Nephron progenitor cell (in vitro differentiated cells): ENCODE results near the gene CBX6.

ENCODE experiments used
- DNase-seq: peaks from one replicate; pipeline ENCODE4 v3.0.0; 2021
- H3K27ac Mint-ChIP-seq: 2 replicates; pipeline ENCODE4 v1.8.0; 2021; ENCODE audit warnings: mild to moderate bottlenecking, moderate library complexity, mixed read lengths
- H3K27me3 Mint-ChIP-seq: 2 replicates; pipeline ENCODE4 v1.8.0; 2021; ENCODE audit warnings: mild to moderate bottlenecking, low read depth, mixed read lengths; ENCODE audit not compliant: poor library complexity
- H3K36me3 Mint-ChIP-seq: 2 replicates; pipeline ENCODE4 v1.8.0; 2021; ENCODE audit warnings: low read depth, mixed read lengths
- H3K4me1 Mint-ChIP-seq: 2 replicates; pipeline ENCODE4 v1.8.0; 2021; ENCODE audit warnings: mixed read lengths
- H3K4me3 Mint-ChIP-seq: 2 replicates; pipeline ENCODE4 v1.8.0; 2021; ENCODE audit warnings: mild to moderate bottlenecking, moderate library complexity, mixed read lengths
- H3K9me3 Mint-ChIP-seq: 2 replicates; pipeline ENCODE4 v1.8.0; 2021; ENCODE audit warnings: mild to moderate bottlenecking, moderate library complexity, mixed read lengths
- CTCF ChIP-seq: fragments of 200-600 bp; sonication (generic); IDR thresholded peaks from 2 replicates; pipeline ENCODE4 v1.5.0; 2021; ENCODE audit warnings: antibody characterized with exemption

The CBX6 gene

DNA sequence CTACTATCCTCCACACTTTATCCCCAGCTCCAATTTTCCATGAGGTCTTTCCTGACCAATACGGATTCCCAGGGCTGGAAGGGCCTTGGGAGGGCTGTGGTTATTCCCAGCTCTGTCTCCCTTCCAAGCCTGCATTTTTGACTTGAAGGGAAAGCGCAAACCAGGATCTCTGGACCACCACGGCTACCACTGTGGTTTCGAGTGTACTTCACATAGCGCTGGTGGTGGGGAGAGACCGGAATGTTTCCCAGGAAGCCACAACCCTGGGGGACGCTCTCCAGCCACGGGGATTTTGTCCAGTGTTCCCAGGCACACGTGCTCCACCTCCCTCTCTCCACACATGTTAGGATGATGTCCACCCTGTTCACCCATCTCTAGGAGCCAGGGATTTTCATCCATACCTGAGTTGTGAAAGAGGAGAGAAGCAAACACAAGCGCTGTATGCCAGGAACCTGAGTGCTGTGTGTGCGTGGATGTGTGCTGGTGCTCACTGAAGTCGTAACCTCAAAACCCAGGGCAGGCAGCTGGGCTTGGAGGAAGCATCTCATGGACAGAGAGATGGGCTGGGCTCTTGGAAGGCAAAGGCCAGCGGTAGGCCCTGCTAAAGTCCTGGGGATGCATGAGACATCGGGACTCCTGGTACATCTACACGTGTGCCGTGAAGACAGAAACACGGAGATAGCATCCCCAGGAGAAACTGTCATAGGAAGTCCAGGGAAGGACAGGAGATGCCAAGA lies 26.8 kb downstream of the CBX6 start:
- Mint-ChIP-seq H3K27me3 (peaks cover 85% of the 10 kb centered on the region), H3K4me1 (peaks cover 42% of the 10 kb centered on the region), H3K4me3 (peak overlapping the region; percentile 60), H3K36me3 (no peaks in the 10 kb centered on the region), H3K27ac (no peak overlapping the region), H3K9me3 (no peaks in the 10 kb centered on the region)
- DNase-seq: no peak
- no peak for TF ChIP-seq CTCF

GRCh38 chr22:38844315-38845003 lies 27.6 kb downstream of the CBX6 start:
- Mint-ChIP-seq H3K27ac (no peak overlapping the region), H3K27me3 (peaks cover 87% of the 10 kb centered on the region), H3K4me1 (peaks cover 46% of the 10 kb centered on the region), H3K36me3 (no peaks in the 10 kb centered on the region), H3K4me3 (peak overlapping the region; percentile 60), H3K9me3 (no peaks in the 10 kb centered on the region)
- no peak for TF ChIP-seq CTCF
- no peak for DNase-seq

DNA sequence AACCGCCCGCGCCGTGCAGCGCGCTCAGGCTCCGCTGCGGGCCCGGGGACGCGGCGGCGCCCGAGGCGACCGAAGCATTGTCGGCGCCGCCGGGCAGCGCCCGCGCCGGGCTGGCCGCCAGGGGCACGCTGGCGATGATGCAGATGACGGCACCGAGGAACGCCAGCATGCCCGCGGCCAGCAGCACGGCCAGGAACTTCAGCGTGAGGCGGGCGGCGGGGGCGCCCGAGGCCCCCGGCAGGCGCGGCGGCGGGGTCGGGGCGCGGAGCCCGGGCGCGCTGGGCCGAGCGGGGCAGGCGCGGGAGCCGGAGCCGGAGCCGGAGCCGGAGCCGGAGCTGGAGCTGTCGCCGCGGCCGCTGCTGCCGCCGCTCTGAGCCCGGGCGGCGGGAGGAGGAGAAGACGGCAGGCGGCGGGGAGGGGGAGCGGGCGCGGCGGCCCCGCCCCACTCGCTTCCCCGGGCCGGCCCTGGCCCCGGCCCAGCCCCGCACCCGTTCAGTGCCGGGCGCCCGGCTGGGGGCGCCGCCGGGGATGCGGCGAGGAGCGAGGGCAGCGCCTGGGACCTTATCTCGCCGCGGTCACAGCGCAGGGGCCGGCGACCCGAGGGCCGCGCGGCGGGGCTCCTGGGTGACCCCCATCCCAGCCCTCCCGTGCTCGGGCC lies 28.2 kb downstream of the CBX6 start, which contains the start of gene NPTXR:
Gene NPTXR, minus strand, starts transcription at position 372 of the 658 bp plus-strand sequence.
- H3K27me3 Mint-ChIP-seq: peaks cover 87% of the 10 kb centered on the region
- no peak within 1 kb of the TSS for H3K27ac Mint-ChIP-seq
- peak; percentile 68 for DNase-seq
- H3K9me3 Mint-ChIP-seq: no peaks in the 10 kb centered on the region
- H3K4me3 Mint-ChIP-seq: peak within 1 kb of the TSS; percentile 87
- H3K36me3 Mint-ChIP-seq: no peaks in the 10 kb centered on the region
- H3K4me1 Mint-ChIP-seq: peaks cover 46% of the 10 kb centered on the region
- TF ChIP-seq CTCF: no peak

DNA sequence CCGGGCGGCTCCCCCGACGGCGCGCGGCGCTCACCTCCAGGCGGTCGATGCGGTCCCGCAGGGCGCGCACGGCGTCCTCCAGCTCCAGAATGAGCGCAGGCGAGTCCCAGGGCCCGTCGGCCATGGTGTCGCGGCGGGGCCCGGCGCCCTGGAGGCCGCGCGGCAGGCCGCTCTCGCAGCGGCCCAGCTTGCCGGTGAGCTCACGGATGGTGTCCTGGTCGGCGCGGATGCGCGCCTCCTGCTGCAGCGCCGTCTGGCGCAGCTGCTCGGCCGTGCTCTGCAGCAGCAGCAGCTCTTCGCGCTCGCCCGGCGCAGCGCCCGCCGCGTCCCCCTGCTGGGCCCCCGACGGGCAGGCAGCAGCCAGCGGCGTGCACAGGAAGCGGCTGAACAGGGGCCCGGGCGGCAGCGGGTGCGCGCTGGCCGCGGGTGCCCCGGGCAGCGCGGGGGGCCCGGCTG lies 28.8 kb downstream of the CBX6 start:
- Mint-ChIP-seq H3K36me3 (no peaks in the 10 kb centered on the region), H3K27ac (no peak overlapping the region), H3K27me3 (peaks cover 87% of the 10 kb centered on the region), H3K4me3 (no peak overlapping the region), H3K4me1 (peaks cover 46% of the 10 kb centered on the region), H3K9me3 (no peaks in the 10 kb centered on the region)
- DNase-seq: peak; percentile 76
- TF ChIP-seq CTCF: no peak

GRCh38 chr22:38842512-38843200 lies 29.4 kb downstream of the CBX6 start:
- H3K27ac Mint-ChIP-seq: no peak overlapping the region
- H3K4me3 Mint-ChIP-seq: peak overlapping the region; percentile 87
- H3K36me3 Mint-ChIP-seq: no peaks in the 10 kb centered on the region
- peaks cover 88% of the 10 kb centered on the region for H3K27me3 Mint-ChIP-seq
- H3K4me1 Mint-ChIP-seq: peaks cover 44% of the 10 kb centered on the region
- DNase-seq: no peak
- no peaks in the 10 kb centered on the region for H3K9me3 Mint-ChIP-seq
- TF ChIP-seq CTCF: no peak
